Epithelial cell of alveolus of lung (primary cell): Measurements from ENCODE around the gene DEFB110. TPM values are rescaled to one million over a fixed set of nuclear protein-coding genes. Genes with fewer than 3 reads are reported as not detected.

Experiments used
- total RNA-seq: library from RNA; depleted of rRNA; stranded (reverse); fragments of >200 nt; gene quantifications from 2 replicates; pipeline ENCODE4 v1.2.1, GENCODE V29; 2015

The DEFB110 gene
- not detected in 2 replicates for total RNA-seq

DNA sequence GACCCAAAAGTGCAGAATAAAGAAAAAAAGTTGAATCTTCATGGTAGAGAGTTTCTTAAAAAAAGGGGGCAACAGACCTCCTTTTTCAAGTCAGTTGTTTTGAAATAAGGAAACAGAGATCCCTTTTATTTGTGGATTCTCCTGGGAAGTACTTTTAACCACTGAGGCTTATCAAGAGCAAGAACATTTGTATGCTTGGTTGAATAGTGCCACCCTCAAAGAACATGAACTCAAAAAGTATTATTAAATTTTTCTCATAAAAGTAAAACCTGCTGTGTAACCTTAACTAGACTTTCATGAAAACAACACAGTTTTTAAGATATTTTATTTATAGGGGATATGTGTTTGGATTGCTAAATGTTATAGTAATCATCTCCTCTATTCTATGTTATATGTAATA is at the start of gene DEFB110:
Gene DEFB110 (minus strand): TSS at position 101 of the 400 bp plus-strand sequence. CDS start 59 bp downstream, at position 42.

DNA sequence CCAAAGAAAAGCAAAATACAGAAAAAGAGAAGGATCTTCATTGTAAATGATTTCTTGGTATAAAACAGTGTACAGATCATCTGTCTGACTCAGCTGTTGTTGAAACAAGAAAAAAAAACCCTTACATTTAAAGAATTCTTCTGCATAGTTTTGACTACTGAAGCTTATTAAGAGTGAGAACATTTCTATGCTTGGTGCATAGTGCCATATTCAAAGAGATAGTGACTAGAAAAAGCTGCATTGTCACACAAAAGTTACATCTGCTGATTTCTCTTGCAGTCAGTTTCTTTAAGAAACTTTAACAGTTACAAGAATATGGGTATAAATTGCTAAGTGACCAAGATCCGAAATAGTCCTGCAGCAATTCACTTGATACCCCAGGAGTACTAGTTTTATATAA is 28.0 kb upstream of the DEFB110 start, which contains the start of gene DEFB112:
Gene DEFB112 (minus strand): TSS at position 101 of the 400 bp plus-strand sequence. CDS start 60 bp downstream, at position 41.

DNA sequence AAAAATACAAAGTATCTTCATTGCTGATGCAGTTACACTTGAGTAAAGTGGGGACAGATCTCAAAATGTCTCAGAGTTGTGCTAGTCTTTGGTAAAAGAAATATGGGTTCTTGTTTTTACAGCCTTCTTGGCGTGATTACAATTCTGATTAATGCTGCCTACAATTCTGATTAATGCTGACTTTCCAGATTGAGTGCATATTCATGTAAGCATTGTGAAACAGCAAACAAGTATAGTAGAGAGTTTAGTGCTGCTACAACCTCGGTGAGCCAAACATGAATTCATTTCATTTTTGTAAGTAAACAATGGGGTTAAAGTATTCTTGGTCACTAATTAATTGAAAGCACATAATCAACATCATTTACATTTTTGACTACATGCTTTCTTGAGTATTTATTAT is 52.2 kb downstream of the DEFB110 start, which contains the start of gene DEFB113:
Gene DEFB113 (minus strand): TSS at position 21 of the 400 bp plus-strand sequence. CDS start 0 bp downstream, at position 21.

Other genes starting within 250 kb of the DEFB110 start
- gene PGK2, start 234.7 kb downstream of the DEFB110 start, total RNA-seq, result not detected in 2 replicates
- gene CRISP1, start 155.5 kb downstream of the DEFB110 start, total RNA-seq, result not detected in 2 replicates
- not detected in 2 replicates for gene DEFB114, start 57.8 kb downstream of the DEFB110 start, total RNA-seq
- not detected in 2 replicates for gene DEFB113, start 52.4 kb downstream of the DEFB110 start, total RNA-seq
- gene DEFB112, start 27.9 kb upstream of the DEFB110 start, total RNA-seq, result not detected in 2 replicates